Activated CD4-positive, CD25-positive, alpha-beta regulatory T cell treated with anti-CD3 and anti-CD28 coated beads, Interleukin-2, amount 50 U/mL, for 16 hours (primary cell): Measurements from ENCODE around the gene JUN.

Source experiments
- DNase-seq: peaks from one replicate; pipeline ENCODE4 v3.0.0-alpha.2; 2020; ENCODE audit warnings: low read depth, low spot score

The JUN gene

GRCh38 chr1:58783993-58784757 lies at the start of gene JUN:
Gene JUN, minus strand, starts transcription at chr1:58784047. Its CDS starts 977 bp downstream, at chr1:58783070.
- peak; percentile 99 for DNase-seq

DNA sequence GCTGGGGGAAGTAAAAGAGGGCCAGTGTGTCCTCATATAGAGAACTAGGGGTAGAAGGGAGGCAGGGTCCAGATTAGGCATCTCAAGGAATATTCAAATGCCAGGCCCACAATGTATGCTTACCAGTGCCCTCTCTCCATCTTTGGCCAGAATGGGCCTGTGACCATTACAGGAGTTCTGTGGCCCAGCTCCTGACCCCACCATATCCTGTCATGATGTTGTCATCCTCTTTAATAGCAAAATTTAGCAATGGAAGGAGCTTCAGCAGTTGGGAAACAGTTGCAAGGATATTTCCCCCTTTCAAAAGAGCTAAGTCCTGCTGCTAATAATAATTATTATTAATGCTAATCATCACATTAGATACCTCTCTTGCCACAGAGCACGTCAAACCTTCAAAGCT lies 49.3 kb upstream of the JUN start:
- no peak for DNase-seq

- no peak for DNase-seq
Measured at GRCh38 chr1:58830291-58830690, 46.4 kb upstream of the JUN start.

GRCh38 chr1:58829866-58830265 lies 46.0 kb upstream of the JUN start:
- DNase-seq: no peak

DNA sequence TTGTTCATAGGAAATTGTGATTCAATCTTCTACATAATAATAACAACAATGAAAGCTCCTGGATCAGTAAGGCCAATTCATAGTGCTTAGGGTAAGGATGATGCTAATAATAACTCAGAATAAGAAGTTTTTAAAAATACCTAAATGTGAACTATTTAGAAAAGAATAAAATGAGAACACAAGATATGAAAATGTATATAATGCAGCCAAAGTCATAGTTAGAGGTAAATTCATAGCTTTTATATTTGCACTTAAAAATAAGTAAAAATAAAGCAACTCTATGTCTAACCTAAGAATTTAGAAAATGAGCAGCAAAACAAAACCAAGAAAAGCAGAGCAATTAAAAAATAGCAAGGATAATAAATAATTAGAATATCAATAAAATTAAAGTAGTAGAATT lies 43.5 kb upstream of the JUN start:
- no peak for DNase-seq

DNA sequence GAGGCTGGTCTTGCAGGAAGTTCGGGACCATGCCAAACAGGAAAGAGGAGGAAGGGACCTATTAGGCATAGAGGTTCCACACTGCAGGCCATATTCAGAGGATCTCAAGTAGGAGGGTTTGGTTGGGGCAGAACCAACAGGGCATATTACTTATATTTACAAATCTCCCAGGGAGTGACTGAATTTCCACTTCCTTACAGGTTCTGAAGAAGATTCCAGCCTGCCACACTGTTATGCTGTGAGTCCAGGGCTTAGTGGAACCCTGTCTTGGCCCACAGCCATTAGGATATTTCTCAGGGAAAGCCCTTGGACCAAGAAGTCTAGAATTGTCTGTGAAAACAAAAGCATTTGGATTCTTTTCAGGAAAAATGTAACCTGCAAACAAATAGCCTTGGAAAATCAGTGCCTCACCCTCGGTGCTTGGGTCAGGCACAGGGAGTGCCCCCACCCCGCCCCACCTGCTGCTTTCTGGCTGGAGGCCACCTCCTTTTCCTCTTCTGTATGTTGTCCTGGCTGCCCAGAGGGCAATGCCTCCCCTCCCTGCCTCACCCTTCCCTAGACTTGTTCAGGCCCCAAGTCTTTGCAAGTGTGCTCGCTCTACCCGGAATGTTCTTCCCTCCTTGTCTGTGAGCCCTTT lies 41.0 kb upstream of the JUN start:
- no peak for DNase-seq

GRCh38 chr1:58823481-58824010 lies 39.7 kb upstream of the JUN start:
- no peak for DNase-seq

- DNase-seq: no peak
Measured at GRCh38 chr1:58821309-58821708, 37.5 kb upstream of the JUN start.

GRCh38 chr1:58818976-58819375 lies 35.1 kb upstream of the JUN start:
- no peak for DNase-seq

GRCh38 chr1:58818075-58818474 lies 34.2 kb upstream of the JUN start:
- DNase-seq: no peak

- DNase-seq: no peak
Measured at GRCh38 chr1:58816747-58817221, 32.9 kb upstream of the JUN start.

DNA sequence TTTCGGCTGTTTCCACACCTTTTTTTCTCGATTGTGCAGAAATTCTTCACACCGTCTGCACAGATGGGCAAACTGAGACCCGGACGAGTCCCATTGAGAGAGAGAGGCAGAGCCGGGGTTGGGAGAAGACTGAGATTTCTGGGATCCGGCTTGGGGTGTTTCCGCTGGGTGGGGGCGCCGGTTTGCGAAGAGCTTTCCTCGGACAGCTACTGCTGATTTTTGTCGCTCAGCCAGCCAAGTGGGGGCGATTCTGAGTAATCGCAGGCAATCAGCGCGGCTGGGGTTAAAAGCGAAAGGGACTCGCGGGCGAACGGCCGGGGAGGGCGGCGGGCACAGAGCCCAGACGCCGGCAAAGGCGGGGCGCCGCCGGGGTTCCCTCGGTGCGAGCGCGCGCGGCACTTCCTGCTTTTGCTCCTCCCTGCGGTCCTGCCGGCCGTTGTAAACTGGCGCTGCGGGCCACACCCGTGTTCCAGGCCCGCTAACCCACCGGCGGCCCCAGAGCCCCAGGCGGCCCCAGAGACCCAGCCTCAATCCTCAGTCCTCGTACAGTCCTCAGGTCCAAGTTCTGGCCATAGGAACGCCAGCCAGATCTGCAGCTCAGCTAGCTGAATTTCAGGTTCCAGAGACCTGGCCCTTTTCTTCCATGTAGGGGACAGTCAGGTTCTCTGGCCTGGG lies 32.4 kb upstream of the JUN start:
- DNase-seq: peak; percentile 64

- no peak for DNase-seq
Measured at GRCh38 chr1:58815686-58816071, 31.8 kb upstream of the JUN start.

- DNase-seq: no peak
Measured at GRCh38 chr1:58815069-58815685, 31.3 kb upstream of the JUN start.

- no peak for DNase-seq
Measured at GRCh38 chr1:58814251-58815068, 30.6 kb upstream of the JUN start.

DNA sequence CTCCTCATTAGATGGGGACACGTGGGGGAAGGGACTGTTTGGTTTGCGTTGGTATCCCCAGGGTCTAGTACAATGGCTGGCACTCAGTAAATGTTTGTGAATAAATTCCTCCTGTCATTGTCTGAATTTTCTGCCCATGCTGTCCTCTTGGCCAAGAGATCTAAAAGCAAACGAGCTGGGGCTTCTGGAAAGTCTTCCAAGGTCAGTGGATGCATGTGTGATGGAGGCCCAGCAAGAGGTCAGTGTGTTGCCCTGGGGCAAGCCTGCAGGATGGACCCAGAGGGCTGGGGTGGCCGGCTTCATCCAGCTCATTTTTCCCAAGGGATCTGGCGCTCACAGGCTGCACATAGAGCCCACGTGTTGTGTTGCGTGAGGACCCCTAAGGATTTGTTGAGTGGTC lies 30.0 kb upstream of the JUN start:
- DNase-seq: no peak

DNA sequence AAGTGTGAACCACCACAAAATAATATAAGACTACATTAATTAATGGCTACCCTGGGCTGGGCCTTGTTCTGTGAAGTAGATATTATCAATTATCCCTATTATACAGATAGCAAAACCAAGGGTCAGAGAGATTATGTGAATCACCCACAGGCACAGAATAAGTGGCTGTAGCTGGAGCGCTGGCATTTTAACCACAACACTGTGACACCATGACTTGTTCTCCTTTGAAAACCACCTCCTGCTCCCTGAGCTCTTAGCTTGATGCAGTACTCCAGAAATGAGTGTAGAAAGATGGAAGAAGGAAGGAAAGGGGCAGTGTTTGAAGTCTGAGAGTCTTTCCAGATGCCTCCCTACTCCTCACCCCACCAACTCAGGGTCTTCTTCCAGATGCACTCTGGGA lies 29.5 kb upstream of the JUN start:
- DNase-seq: no peak

GRCh38 chr1:58812926-58813325 lies 29.1 kb upstream of the JUN start:
- DNase-seq: no peak

- no peak for DNase-seq
Measured at GRCh38 chr1:58812468-58812867, 28.6 kb upstream of the JUN start.

DNA sequence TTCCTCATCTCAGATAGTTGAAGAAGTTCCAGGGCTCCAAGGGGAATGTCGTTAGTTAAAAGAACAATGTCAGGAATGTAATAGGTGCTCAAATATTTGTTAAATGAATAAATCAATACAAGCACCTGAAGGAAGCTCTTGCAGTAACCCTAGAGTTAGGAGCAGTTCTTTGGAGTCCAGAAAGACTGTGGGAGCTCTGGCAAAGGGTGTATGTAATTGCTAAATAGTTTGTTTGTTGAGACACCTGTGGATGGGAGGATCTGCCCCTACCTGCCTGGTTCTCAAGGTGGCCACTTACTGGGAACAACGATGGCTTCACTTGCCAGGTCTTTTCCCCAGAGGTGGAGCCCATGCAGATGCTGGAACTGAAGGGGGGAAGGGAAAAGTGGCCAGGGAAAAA lies 27.5 kb upstream of the JUN start:
- DNase-seq: no peak

DNA sequence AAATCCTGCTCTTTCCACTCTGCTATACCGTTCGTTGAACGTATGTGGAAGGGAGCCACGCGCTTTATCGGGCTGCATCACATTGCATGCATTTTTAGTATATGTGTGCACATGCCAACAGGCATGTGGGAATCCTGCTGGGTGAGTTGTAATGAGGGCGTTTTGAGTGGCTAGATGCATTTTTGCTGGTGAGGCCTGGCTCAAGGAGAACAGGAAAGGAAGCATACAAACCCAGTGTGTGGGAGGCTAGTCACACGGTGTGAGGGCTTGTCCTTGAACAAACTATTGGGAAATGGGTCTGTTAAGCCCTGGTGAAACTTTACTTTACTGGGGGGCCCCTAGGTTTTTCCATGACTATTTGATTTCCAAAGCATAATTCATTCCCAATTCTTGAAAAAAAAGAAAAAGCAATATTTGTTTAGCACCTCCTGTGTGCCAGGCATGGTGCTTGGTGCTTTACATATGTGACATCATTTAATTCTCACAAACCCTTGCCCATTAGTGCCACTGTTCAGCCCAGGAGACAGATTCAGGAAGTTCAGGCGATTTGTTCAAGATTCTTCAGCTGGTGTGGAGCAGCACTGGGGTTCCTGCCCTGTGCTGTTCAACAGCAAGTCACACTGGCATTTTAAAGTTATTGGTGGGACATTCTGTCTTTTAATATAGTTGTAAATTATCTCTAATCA lies 25.6 kb upstream of the JUN start:
- DNase-seq: no peak
